GM12874 (cell line): Measurements from ENCODE around the gene CTSZ.

Experiments
- TF ChIP-seq, protein P1 (sequence below): IDR thresholded peaks from 2 replicates; pipeline ENCODE4 v1.5.1; 2011; ENCODE audit warnings: low read depth, mild to moderate bottlenecking, control low read depth, low read length, moderate library complexity; ENCODE audit not compliant: insufficient read depth

The CTSZ gene

DNA sequence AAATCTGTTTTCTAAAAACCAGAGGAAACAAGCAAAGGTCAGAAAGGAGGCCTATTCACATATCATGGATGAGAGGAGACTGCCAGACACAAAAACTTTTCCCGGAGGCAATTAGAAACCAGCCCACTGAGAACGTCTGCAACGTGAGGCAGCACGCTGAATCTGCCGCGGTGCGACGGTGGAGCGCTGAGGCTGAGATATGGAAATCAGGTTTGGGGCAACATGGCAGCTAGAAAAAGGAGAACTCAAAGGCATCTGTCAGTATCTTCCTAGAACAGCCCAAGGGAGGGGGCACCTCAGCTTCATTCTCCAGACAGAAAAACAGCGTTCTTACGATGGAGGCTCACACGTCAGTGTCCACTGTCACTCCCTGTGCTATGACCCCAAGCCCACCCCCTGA lies 30.3 kb upstream of the CTSZ start:
- TF ChIP-seq, protein P1, sequence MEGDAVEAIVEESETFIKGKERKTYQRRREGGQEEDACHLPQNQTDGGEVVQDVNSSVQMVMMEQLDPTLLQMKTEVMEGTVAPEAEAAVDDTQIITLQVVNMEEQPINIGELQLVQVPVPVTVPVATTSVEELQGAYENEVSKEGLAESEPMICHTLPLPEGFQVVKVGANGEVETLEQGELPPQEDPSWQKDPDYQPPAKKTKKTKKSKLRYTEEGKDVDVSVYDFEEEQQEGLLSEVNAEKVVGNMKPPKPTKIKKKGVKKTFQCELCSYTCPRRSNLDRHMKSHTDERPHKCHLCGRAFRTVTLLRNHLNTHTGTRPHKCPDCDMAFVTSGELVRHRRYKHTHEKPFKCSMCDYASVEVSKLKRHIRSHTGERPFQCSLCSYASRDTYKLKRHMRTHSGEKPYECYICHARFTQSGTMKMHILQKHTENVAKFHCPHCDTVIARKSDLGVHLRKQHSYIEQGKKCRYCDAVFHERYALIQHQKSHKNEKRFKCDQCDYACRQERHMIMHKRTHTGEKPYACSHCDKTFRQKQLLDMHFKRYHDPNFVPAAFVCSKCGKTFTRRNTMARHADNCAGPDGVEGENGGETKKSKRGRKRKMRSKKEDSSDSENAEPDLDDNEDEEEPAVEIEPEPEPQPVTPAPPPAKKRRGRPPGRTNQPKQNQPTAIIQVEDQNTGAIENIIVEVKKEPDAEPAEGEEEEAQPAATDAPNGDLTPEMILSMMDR, result no peak

DNA sequence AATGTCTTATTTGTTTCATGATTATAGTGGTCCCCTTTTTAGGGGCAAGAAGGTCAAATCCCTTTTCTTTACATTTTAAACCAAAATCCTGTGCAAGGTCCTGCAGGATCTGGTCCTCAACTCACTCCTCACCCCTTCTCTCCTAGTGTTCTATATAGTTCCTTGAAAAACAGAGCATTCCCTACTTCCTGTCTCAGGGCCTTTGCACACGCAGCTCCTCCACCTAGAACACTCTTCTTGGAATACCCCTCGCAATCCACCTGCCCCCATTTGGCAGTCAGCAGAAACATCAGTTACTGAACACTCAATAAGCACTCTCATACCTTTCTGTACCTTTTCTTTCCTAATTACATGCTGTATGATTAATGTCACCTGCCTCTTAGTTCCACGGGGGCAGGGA lies 28.3 kb upstream of the CTSZ start:
- TF ChIP-seq, protein P1, result no peak

DNA sequence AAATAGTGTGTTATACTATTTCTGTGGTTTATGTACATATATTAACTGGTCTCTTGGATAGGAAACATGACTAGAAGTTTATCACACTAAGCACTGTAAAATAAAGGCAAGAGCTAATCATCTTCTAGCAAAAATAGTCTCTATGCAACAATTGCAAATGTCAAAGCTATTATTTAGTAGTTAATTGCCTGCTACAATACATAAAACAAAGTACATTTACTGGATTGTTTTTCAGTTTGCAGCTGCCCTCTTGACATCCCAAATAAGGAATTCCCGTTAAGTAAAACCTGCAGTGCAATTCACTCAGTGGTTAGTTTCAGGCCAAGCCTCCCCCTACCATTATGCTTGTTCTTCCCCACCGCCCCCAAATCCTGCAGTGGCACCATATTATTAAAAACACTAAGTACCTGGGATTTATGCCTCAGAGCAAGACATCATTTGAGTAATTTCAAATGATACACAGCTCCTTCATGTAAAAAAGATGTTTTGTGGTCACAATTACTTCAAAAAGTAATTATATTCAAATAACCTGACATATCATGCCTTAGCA lies 26.6 kb upstream of the CTSZ start:
- TF ChIP-seq, protein P1, result no peak

DNA sequence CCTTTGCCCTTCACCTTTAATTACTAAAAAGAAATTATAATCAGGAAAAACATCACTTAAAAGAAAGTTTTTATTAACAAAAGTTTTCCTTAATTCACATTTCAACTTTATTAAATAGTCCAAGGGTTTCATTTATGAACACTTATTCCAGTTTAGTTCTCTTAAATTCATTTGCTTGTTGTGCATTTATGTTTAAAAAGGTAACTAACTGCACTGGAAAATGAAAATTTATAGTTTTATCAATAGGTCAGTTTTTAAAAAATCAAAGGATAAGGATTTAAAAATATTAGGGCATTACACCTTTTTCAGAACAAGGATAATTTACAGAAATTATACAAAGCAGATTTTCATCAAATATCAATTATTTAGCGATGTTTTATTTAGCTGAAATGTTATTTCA lies 26.0 kb upstream of the CTSZ start:
- TF ChIP-seq, protein P1, result no peak

DNA sequence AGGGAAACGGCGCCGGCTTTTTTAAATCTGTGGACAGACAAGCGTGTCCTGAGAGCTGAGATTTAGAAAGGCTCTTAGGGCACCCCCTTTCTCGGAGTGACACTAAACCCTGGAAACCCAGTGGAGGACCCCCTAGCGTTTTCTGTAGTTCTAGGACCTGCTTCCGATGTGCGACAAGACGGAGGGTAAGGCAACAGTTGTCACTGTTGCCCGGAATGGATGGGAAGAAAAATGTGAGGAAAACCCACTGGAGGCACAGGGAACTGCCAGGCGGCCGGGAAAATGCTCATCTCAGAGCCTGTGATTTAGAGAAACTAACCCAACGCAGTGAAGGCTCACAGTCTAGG lies 25.6 kb upstream of the CTSZ start:
- TF ChIP-seq, protein P1, result no peak

DNA sequence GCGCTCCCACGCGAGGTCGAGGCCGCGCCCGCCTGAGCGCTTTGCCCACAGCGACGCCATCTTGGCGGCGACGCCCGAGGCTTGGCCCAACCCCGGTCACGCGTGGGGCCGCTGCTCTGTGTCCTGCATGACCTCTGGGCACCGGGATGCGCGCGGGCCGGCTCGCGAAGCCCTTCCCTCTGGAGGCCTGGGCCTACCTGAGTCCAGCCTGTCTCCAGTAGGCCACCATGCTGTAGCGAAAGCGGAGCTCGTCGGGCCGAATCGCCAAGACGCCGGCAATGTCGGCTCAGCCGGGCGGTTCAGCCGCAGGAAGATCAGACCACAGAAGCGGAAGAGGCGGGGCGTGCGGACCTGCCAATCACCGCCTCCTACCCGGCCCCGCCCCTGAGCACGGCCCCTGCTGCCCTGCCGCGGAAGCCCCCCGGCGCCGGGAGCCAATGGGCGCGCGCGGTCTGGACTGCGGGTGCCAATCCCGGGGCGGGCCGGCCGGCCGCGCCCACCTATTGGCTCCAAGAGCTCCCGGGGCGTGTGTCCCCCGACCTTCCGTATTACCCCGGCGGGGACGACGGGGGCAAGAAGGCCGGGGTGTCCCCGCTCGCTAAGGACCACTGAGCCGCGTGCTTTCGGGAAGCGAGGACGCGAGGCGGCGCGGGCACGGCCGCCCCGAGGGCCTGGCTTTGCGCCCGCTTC lies 25.1 kb upstream of the CTSZ start, which contains the start of gene ATP5F1E:
Gene ATP5F1E (minus strand): TSS at position 313 of the 690 bp plus-strand sequence. CDS start 84 bp downstream, at position 229.
- TF ChIP-seq, protein P1, result no peak

DNA sequence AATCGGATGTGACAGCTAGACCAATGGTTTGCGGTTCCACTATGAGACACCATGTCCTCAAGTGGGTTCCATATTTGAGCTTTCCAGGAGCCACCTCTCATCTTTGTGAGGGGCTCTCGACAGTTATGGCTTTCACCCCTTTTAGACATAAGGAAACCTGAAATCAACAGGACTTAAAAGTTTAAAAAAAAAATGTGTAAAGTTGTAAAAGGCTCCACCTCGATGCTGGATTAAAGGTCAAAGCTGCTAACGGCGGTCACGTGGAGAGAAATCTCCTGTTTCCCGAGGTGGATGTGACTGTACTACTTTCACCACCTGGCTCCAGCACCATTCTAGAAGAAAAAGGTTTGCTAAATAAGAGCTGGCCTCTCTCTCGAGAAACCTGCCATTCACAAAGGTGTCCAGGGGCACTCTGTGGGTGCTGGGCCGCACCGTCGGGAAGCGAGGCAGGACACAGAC lies 24.5 kb upstream of the CTSZ start:
- TF ChIP-seq, protein P1, result no peak
